Erythroblast (primary cell): ENCODE measurements around the gene CTNND2.

ENCODE experiments used
- DNase-seq, 2 experiments: peaks; one replicate each; lab custom pipeline; 2025; lab: John Stamatoyannopoulos, UW
- GATA1 ChIP-seq: IDR thresholded peaks from 2 replicates; pipeline ENCODE4 v1.6.1; 2011; ENCODE audit warnings: low read depth, mild to moderate bottlenecking, control low read depth, low read length, moderate library complexity
- POLR2A ChIP-seq: IDR thresholded peaks from 2 replicates; pipeline ENCODE4 v1.6.1; 2011; ENCODE audit warnings: mild to moderate bottlenecking, low read length

CTNND2 gene, protein sequence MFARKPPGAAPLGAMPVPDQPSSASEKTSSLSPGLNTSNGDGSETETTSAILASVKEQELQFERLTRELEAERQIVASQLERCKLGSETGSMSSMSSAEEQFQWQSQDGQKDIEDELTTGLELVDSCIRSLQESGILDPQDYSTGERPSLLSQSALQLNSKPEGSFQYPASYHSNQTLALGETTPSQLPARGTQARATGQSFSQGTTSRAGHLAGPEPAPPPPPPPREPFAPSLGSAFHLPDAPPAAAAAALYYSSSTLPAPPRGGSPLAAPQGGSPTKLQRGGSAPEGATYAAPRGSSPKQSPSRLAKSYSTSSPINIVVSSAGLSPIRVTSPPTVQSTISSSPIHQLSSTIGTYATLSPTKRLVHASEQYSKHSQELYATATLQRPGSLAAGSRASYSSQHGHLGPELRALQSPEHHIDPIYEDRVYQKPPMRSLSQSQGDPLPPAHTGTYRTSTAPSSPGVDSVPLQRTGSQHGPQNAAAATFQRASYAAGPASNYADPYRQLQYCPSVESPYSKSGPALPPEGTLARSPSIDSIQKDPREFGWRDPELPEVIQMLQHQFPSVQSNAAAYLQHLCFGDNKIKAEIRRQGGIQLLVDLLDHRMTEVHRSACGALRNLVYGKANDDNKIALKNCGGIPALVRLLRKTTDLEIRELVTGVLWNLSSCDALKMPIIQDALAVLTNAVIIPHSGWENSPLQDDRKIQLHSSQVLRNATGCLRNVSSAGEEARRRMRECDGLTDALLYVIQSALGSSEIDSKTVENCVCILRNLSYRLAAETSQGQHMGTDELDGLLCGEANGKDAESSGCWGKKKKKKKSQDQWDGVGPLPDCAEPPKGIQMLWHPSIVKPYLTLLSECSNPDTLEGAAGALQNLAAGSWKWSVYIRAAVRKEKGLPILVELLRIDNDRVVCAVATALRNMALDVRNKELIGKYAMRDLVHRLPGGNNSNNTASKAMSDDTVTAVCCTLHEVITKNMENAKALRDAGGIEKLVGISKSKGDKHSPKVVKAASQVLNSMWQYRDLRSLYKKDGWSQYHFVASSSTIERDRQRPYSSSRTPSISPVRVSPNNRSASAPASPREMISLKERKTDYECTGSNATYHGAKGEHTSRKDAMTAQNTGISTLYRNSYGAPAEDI (N-terminal part only)

DNA sequence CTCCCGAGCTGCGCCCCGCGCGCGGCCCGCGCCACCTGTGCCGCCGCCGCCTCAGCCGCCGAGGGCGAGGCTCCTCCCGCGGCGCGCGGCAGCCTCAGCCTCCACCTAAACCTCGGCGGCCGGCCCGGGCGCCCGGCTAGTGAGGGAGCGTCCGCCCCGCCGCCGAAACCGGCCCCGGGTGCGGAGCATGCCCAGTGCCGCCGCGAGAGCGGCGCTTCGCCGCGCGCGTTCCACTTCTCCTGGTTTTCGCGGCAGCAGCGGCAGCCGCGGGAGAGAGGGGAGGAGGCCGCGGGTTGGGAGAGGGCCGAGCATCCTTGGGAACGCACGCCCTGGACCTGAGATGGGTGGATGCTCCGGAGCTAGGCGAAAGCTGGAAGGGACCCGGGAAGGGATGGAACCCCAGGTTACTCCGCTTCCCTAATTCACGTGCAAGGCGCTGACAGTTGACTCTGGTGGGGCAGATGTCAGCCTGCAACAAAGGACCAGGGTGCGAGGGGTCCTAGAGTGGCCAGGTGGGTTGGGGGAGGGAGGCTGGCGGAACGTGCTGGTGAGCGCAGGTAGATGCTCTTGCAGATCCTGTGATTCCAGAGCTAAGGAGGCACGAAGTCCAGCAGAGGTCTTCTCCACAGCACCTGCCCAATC is at the start of gene CTNND2:
Gene CTNND2, minus strand, starts transcription at position 182 of the 642 bp plus-strand sequence. CDS start 593 bp downstream, outside the sequence.
- no peak for TF ChIP-seq GATA1
- TF ChIP-seq POLR2A, result no peak

DNA sequence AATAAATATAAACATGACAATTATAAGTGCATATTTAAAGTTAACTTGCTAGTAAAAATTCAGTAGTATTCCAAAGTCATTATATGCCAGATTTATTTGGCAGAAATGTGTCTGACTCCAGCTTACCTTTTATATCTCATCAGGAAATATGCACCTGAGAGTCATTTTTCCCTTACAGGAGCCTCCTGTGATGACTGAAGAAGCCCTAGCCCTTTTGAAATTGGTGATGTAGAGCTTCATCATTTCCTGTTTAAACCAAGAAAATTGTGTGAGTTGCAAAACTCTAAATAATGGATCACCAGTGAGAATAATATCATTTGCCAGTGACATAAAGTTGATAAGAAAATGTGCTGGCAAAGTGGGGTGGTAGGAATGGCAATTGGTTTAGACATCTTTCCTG is 42.1 kb upstream of the CTNND2 start:
- DNase-seq, result no peak

More for the DNA sequence above, at the start of gene CTNND2:
- DNase-seq, result no peak

DNA sequence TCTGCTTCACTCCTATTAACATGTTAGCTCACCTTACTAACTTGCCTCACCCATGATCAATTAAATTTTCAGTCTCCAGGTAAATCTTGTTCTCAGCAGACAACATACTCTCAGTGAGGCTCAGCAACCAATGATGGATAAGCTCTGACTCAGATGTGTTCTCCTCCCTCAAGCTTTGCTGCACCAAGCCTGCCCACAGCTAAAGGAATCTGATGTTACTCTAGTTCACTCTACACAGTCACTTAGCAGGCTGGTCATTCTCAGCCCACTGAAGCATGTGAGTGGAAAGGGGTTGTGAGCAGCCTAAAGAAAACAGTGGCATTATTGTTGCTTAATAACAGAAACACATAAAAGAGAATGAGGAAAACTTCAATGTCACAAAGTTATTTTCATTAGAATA is 37.3 kb upstream of the CTNND2 start:
- TF ChIP-seq GATA1, result no peak
- no peak for TF ChIP-seq POLR2A
- DNase-seq, result no peak

More for the DNA sequence above, 42.1 kb upstream of the CTNND2 start:
- TF ChIP-seq POLR2A (no peak), GATA1 (no peak)

DNA sequence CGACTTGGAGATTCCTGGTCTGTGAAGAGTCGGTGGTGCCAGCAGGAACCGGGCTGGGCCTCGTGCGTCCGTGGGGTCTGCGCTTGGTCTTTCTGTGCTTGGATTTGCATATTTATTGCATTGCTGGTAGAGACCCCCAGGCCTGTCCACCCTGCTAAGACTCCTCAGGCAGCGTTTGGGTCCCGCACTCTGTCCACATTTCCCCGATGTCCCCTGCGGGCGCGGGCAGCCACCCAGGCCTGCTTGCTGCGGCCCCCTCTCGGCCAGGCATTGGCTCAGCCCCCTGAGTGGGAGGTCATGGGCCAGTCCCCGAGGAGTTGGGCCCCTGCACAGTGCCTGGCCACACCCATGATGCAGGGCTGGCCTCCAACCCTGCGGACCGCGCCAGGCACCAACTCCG is 27.4 kb upstream of the CTNND2 start:
- TF ChIP-seq POLR2A (no peak), GATA1 (no peak)
- no peak for DNase-seq

DNA sequence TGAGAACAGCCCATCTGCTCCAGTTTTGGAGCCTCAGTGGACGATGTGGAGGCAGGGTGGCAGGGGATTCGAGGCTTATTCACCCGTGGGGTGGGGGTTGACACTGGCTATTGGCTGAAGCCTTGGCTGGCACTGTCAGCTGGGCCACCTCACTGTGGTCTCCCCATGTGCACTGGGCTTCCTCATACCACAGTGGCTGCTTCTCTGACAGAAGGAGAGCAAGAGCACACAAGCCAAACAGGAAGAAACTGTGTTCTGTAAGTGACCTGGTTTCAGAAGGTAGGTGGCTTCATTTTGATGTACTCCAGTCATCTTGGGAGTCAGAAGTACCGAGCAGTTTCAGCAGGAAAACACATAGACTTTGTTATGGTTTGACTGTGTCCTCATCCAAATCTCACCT is 24.7 kb upstream of the CTNND2 start:
- TF ChIP-seq GATA1, result no peak
- TF ChIP-seq POLR2A, result no peak
- no peak for DNase-seq

DNA sequence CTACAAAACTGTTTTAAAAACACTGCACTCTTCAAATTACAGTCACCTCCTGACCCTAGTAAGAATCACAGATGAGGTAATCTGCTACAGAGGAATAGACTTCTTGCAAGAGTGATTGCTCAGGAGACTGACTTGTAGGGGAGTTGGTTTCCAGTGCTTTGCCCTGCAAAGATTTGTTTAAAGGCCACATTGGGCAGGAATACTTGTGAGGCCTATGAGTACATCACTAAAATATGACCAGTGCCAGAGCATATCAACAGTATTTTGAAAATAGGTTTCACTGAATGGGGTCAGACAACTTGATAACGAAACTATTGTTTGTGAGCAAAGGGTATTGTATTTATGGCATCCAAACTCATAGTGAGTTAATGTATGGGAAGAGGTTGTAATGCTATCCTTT is 21.5 kb upstream of the CTNND2 start:
- no peak for DNase-seq
- no peak for TF ChIP-seq POLR2A
- TF ChIP-seq GATA1, result no peak

DNA sequence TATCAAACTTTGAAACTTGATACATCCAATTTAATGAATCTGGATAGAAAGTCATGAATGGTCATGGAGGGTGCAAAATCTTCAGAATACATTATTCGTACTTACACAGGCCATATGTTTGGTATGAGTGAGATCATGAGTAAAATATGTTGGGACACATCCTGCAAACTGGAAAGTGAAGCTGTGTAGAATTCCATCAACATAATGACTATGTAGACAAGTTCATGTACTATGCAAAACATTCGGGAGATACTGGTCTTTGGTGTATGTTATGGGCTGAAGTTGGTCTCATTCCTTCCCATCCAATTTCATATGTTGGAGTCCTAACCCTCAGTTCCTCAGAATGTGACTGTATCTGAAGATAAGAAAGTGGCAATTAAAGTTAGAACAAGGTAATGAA is 18.1 kb upstream of the CTNND2 start:
- TF ChIP-seq GATA1, result no peak
- DNase-seq, result no peak

DNA sequence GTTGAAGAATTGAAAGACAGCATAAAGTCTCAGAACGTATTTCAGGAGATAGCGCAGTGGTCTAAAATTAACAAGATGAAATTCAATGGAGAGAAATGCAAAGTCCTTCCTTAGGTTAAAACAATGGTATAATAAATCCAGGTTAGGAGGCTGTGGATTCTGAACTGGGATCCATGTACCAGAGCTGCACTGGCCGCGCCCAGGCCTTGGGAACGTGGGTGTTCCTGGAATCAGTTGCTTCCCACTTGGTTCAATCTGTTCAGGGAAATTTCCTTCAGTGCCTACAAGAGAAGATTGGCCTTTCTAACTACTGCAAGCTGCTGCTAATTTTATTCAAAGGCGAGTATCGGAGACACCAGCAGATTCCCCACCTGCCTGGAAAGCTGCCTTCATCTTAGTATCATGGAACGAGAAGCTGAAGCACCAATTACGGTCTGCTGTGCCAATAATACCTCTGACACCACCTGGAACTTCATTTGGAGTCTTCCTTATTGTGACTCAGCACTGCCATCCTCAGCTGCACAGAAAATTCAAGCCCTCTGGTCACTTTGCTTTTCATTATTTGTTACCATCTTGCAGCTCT is 14.3 kb upstream of the CTNND2 start:
- no peak for DNase-seq
- TF ChIP-seq POLR2A (no peak), GATA1 (no peak)

DNA sequence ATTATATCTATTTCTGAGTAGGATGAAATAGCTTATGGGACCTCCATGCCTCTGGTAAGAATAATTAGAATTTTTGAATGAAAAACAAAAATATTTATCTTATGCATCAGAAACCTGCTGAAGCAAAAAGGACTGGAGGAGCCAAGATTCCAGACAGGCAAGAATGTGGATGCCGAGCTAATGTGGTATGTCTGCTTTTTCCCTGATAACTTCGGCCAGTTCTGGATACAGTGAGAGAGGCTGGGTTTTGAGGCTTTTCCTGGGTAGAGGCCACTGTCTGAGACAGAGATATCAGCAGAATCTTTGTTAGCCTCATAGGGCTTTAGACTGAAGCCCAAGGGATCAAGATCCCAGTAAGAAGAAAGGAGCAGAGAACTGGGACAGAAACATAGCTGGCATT is 5.2 kb upstream of the CTNND2 start:
- TF ChIP-seq POLR2A (no peak), GATA1 (no peak)
- no peak for DNase-seq

DNA sequence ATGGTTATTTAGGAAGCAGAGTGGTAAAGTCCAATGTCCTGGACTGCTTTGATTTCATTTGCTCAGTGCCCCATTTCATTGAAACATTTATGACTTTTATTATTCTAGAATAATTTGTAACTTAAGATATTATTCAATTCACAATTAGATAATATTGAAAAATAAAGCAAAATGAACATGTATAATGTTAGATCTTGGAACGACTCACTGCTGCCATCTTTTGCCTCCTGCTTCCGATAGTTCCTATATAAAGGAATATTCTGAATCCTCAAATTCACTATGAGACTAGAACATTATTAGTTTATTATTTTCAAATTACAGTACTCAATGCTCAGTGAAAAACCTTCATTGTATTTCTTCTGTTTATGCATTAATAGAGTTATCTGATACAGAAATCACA is 2.3 kb upstream of the CTNND2 start:
- no peak for DNase-seq
- TF ChIP-seq GATA1 (no peak), POLR2A (no peak)

DNA sequence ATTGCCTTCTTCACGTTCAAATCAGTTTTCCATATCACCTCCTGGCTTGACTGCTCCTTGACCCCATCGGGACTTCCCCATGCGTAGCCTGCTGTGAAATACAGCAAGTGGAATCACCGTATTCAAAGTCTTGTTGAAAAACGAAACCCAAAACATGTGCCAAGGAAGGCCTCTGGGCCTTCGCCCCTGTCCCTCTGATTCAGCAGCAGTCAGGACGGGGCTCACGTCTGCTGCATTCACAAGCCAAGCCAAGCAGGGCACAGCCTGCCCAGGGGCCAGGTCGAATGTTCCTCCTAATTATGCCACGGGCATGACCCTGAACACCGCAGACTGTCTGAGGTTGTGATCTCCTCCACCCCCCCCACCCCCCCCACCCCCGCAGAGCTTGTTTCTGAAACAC is 960 bp upstream of the CTNND2 start:
- no peak for DNase-seq
- TF ChIP-seq POLR2A (no peak), GATA1 (no peak)

DNA sequence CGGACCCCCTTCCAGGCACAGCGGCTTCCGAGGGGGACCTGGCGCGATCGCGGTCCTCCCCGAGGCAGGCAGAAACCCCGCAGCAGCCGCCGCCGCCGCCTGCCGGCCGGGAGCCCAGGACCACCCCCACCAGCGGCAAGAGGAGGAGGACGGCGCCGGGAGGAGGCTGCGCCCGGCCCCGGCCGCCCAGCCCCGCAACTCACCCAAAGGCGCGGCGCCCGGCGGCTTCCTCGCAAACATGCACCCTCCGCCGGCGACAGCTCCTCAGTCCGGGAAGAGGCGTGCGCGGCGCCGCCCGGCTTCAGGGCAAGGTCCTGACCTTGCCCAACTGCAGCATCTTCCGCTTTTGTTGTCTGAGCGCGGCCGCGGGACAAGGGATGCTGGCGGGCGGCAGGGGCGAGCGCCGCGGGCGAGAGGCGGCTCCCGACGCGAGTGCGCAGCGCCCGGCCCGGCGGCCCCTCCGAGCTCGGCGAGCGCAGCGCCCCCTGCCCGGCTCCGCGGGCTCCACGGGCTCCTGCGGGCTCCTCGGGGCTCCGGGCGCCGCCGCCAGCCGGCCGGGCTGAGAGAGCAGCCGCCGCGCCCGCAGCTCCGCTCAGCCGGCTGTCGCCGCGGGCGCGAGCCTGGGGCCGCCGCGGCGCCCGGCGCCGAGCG is 507 bp downstream of the CTNND2 start:
- DNase-seq, result peak in 1 of 2 experiments; percentile 11
- no peak for TF ChIP-seq GATA1
- no peak for TF ChIP-seq POLR2A
